Activated CD8-positive, alpha-beta T cell treated with anti-CD3 and anti-CD28 coated beads for 36 hours (primary cell): Measurements from ENCODE around the gene RRAS. TPM values are rescaled to one million over a fixed set of nuclear protein-coding genes. Genes with fewer than 3 reads are reported as not detected.

ENCODE experiments used
- ATAC-seq: fragments of 200-7000 bp; cut with Tn5 transposase; one replicate; pipeline ENCODE4 v1.10.0; 2021; ENCODE audit warnings: mild to moderate bottlenecking, moderate library complexity
- CTCF ChIA-PET: fragments of 350-600 bp; sonication (Branson Sonifier 250); formaldehyde crosslinking; loops from one replicate; lab custom pipeline; 2021; ENCODE audit warnings: antibody characterized with exemption; lab: Charles Lee
- POLR2A ChIA-PET: fragments of 350-600 bp; sonication (Branson Sonifier 250); formaldehyde crosslinking; loops from one replicate; lab custom pipeline; 2021; ENCODE audit warnings: antibody characterized with exemption; lab: Charles Lee
- DNase-seq: peaks from one replicate; pipeline ENCODE4 v3.0.0-alpha.2; 2020
- H3K27ac Mint-ChIP-seq: one replicate; pipeline ENCODE4 v1.8.0; 2021; ENCODE audit warnings: mild to moderate bottlenecking, mixed read lengths
- H3K27me3 Mint-ChIP-seq: one replicate; pipeline ENCODE4 v1.8.0; 2021; ENCODE audit warnings: mixed read lengths
- H3K36me3 Mint-ChIP-seq: one replicate; pipeline ENCODE4 v1.8.0; 2021; ENCODE audit warnings: low read depth, mixed read lengths
- H3K4me1 Mint-ChIP-seq: one replicate; pipeline ENCODE4 v1.8.0; 2021; ENCODE audit warnings: low read depth, mixed read lengths
- H3K4me3 Mint-ChIP-seq: one replicate; pipeline ENCODE4 v1.8.0; 2021; ENCODE audit warnings: mild to moderate bottlenecking, moderate library complexity, mixed read lengths
- H3K9me3 Mint-ChIP-seq: one replicate; pipeline ENCODE4 v1.8.0; 2021; ENCODE audit warnings: mixed read lengths
- CTCF ChIP-seq: fragments of 200-600 bp; IDR thresholded peaks from one replicate; pipeline ENCODE4 v1.8.0; 2022; ENCODE audit warnings: antibody characterized with exemption, mild to moderate bottlenecking
- intact Hi-C: fragments of 100-400 bp; cut with micrococcal nuclease; formaldehyde crosslinking; loops from one replicate; pipeline ENCODE4 v1.10.0; 2022
- total RNA-seq, 2 experiments: library from RNA; stranded (reverse); gene quantifications; one replicate each; pipeline ENCODE4 v1.2.3, GENCODE V29; 2021

RRAS gene
- total RNA-seq, 2 experiments from 2014 or later: 6.3 to 7.1 TPM

- Mint-ChIP-seq H3K9me3 (no peaks in the 10 kb centered on the region), H3K36me3 (peaks cover 10% of the 10 kb centered on the region), H3K4me3 (peak within 1 kb of the TSS; percentile 92), H3K27me3 (no peaks in the 10 kb centered on the region), H3K4me1 (peaks cover 36% of the 10 kb centered on the region), H3K27ac (peak within 1 kb of the TSS; percentile 99)
- ChIA-PET CTCF (interaction anchor here (1.0 to 2.2 kb wide), 4 partner anchors 30 to 75 kb away, joined by 4 to 9 read pairs (median 5); no protein-coding TSS in a partner anchor), POLR2A (interaction anchor here (0.6 to 3.3 kb wide), 9 partner anchors 15 to 1516 kb away, joined by 4 to 16 read pairs (median 8); partner anchors contain the start of genes BCL2L12, IRF3, NOSIP and PRMT1)
- DNase-seq (peak; percentile 99), ATAC-seq (peak; percentile 65)
- TF ChIP-seq CTCF: no peak
- intact Hi-C loops: loop anchor here (2.0 to 5.0 kb wide), 3 partner anchors 23 to 49 kb away; partner anchors contain the start of genes BCL2L12, IRF3 and PRMT1
These were observed 1.9 kb upstream of the RRAS start, which contains the start of gene SCAF1 for GRCh38 chr19:49641688-49642491. Gene SCAF1, plus strand, starts transcription at chr19:49642209. Its CDS starts 2,818 bp downstream, at chr19:49645027.

GRCh38 chr19:49639401-49640112, 386 bp downstream of the RRAS start:
- POLR2A ChIA-PET: interaction anchor here (1.3 to 2.1 kb wide), 4 partner anchors 19 to 60 kb away, joined by 3 to 10 read pairs (median 6); partner anchors contain the start of genes BCL2L12, IRF3, NOSIP and PRR12
- Mint-ChIP-seq H3K4me3 (peak overlapping the region; percentile 92), H3K36me3 (peaks cover 5% of the 10 kb centered on the region), H3K9me3 (no peaks in the 10 kb centered on the region), H3K27ac (peak overlapping the region; percentile 22), H3K4me1 (peaks cover 35% of the 10 kb centered on the region), H3K27me3 (no peaks in the 10 kb centered on the region)
- no peak for TF ChIP-seq CTCF
- CTCF ChIA-PET: interaction anchor here (1.1 to 2.2 kb wide), 7 partner anchors 9 to 69 kb away, joined by 3 to 12 read pairs (median 5); partner anchors contain the start of gene PRMT1
- DNase-seq: no peak
- intact Hi-C loops: loop anchor here (2.0 to 5.0 kb wide), 3 partner anchors 25 to 47 kb away; partner anchors contain the start of genes BCL2L12, IRF3 and PRMT1
- no peak for ATAC-seq

- ChIA-PET POLR2A (interaction anchor here (1.0 to 1.2 kb wide), 2 partner anchors 23 to 149 kb away, joined by 3 to 4 read pairs; no protein-coding TSS in a partner anchor), CTCF (interaction anchor here (0.8 kb wide), 1 partner anchor 13 kb away, joined by 3 read pairs; no protein-coding TSS in a partner anchor)
- no peaks in the 10 kb centered on the region for H3K27me3 Mint-ChIP-seq
- ATAC-seq (no peak), DNase-seq (no peak)
- no peak for TF ChIP-seq CTCF
- intact Hi-C loops: no loop called here
- peaks cover 2% of the 10 kb centered on the region for H3K36me3 Mint-ChIP-seq
- H3K27ac Mint-ChIP-seq: no peak overlapping the region
- peaks cover 23% of the 10 kb centered on the region for H3K4me1 Mint-ChIP-seq
- peak overlapping the region; percentile 18 for H3K4me3 Mint-ChIP-seq
- H3K9me3 Mint-ChIP-seq: no peaks in the 10 kb centered on the region
These were observed 1.9 kb downstream of the RRAS start for GRCh38 chr19:49637821-49638738.

GRCh38 chr19:49636233-49636932, 3.6 kb downstream of the RRAS start:
- no peaks in the 10 kb centered on the region for H3K27me3 Mint-ChIP-seq
- no peaks in the 10 kb centered on the region for H3K9me3 Mint-ChIP-seq
- TF ChIP-seq CTCF: no peak
- H3K4me3 Mint-ChIP-seq: no peak overlapping the region
- DNase-seq (no peak), ATAC-seq (no peak)
- ChIA-PET CTCF (no interaction called here), POLR2A (interaction anchor here (1.3 kb wide), 1 partner anchor 21 kb away, joined by 4 read pairs; no protein-coding TSS in a partner anchor)
- intact Hi-C loops: no loop called here
- H3K4me1 Mint-ChIP-seq: peaks cover 17% of the 10 kb centered on the region
- H3K36me3 Mint-ChIP-seq: peaks cover 2% of the 10 kb centered on the region
- no peak overlapping the region for H3K27ac Mint-ChIP-seq
